ENCODE results near the gene FANCD2OS.

- no peak for TF ChIP-seq CTCF (IDR thresholded peaks at IDR 0.05; ENCODE audit: insufficient read depth, low read length, poor library complexity, severe bottlenecking)
- TF ChIP-seq EZH2phosphoT487 (conservative IDR thresholded peaks at IDR 0.05; ENCODE audit: low read length), result no peak
Measured at GRCh38 chr3:10088256-10088655, 19.8 kb downstream of the FANCD2OS start.
